ENCODE measurements around the gene GRAP.

Gene GRAP

DNA sequence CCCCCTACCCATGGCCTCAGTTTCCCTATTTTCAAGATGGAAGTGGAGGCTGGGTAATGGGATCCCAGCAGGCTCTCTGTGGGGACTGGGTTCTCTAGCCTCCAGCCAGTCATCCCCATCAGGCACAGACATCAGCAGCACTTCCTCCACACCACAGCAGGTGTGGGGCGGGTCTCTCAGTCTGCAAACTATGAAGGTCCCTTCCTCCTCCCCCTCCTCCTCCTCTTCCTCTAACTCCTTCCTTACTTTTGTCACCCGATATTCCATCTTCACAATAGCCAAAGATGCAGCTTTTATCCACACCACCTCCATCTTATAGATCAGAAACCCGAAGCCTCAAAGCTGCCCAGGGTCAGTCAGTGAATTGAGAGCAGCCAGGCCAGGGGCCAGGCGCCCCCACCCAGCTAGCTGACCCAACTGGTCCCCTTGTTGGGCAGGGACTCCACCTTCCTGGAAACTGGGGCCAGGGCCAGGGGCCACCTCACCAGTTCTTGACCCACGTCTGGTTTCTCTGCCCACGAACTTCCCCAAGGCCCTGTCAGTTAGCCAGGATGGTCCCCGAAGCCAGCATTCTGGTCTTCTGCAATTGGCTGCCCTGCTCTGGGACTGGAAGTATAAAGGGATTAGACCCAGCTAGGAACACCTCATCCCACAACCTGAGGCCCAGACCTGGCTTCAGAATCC, 44.7 kb downstream of the GRAP start:
- TF ChIP-seq, protein P1, sequence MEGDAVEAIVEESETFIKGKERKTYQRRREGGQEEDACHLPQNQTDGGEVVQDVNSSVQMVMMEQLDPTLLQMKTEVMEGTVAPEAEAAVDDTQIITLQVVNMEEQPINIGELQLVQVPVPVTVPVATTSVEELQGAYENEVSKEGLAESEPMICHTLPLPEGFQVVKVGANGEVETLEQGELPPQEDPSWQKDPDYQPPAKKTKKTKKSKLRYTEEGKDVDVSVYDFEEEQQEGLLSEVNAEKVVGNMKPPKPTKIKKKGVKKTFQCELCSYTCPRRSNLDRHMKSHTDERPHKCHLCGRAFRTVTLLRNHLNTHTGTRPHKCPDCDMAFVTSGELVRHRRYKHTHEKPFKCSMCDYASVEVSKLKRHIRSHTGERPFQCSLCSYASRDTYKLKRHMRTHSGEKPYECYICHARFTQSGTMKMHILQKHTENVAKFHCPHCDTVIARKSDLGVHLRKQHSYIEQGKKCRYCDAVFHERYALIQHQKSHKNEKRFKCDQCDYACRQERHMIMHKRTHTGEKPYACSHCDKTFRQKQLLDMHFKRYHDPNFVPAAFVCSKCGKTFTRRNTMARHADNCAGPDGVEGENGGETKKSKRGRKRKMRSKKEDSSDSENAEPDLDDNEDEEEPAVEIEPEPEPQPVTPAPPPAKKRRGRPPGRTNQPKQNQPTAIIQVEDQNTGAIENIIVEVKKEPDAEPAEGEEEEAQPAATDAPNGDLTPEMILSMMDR (IDR thresholded peaks at IDR 0.05; ENCODE audit: extremely low read depth, missing control alignments), result no peak
- DNase-seq (ENCODE audit: low spot score), result no peak

DNA sequence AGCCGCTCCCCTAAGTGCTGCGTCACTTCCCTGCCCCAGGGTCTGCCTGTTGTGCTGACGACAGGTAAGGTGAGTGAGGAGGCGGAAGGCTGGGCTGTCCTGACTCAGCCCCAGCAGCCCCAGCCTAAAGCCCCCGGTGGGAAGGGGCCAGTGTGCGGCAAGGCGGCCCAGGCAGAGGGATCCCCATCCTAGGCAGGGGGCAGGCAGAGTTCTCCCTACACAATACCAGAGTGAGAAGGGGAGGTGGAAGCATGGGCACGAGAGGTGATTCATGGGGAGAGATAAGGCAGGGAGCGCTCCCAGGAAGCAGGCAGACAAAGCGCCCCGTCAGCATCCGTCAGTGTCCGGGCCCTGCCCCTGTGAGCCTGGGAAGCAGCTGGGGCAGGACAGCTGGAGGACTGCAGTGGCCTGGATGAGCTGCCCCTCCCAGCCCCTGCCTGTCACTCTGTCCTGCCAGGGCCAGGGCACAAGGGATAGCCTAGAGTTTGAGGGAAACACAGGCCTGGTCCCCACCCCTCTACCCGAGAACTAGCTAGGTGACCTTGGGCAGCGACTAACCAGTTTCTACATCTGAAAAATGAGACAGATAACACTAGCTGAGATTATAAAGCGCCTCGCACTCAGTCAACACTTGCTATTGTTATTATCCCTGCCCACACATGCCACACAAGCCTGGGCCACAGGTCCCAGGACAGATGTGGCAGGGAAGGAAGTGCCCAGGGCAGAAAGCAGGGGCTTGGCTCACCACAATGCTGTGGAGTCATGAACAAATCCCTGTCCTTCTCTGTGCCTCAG, 46.0 kb downstream of the GRAP start:
- DNase-seq (ENCODE audit: low spot score), result no peak
- TF ChIP-seq, protein P1 (IDR thresholded peaks at IDR 0.05; ENCODE audit: extremely low read depth, missing control alignments), result no peak

DNA sequence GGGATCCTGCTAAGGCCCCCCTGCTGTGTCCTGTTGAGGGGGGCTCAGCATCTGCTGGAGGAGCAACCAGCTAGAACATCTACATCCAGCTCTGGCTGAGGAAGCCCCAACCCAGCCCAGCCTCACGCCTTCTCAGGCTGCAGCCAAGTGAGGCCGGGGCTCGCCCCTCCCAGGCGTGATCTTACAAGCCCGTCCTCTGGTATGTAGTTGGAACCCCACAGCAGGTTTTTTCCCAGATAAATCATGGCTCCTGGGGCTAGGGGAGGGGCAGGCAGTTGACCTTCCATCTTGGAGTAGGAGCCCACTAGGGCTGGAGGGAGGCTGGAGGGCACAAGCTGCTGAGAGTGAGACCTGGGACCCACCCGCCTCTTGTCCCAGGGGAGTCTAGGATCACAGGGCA, 46.8 kb downstream of the GRAP start:
- TF ChIP-seq, protein P1 (IDR thresholded peaks at IDR 0.05; ENCODE audit: extremely low read depth, missing control alignments), result no peak
- DNase-seq (ENCODE audit: low spot score), result no peak

DNA sequence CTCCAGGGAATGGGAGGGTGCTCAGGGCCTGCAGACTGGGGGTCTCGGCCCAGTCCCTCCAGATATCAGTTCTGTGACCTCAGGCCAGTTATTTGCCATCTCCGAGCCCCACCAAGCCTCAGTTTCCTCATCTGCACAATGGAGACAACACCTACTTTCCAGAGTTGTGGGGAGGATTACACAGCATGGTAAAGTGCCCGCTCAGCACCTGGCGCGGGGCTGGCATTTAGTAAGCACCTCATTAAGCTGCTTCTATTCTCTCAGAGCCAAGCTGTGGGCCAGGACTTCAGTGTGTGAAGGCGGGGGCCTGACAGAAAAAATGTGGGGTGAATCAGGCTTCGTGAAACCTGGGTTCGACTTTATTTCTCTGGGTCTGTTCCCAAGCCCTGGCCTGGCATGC, 47.4 kb downstream of the GRAP start:
- TF ChIP-seq, protein P1 (IDR thresholded peaks at IDR 0.05; ENCODE audit: extremely low read depth, missing control alignments), result no peak
- DNase-seq (ENCODE audit: low spot score), result no peak

DNA sequence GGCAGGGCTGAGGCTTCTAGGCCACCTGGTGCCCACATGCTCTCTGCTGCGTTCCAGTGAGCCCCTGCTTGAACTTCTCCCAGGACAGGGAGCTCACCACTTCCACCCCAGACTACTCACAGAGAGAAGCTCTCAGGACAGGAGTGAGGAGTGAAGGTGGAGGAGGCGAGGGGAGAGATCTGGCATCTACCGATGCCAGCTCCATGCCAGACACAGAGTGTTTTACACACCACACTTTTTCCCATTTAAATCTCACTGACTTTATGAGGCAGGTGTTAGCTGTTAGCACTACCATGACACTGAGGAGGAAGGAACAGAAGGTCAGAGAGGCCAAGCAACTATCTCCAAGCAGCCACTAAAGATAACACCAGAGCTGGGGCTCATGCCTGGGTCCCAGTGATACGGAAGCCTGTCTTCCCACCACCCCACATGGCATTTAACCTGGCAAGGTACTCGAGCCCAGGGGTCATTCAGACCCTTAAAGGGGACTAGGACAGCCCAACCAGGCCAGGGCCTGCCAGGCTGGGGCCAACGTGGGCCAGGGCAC, 49.0 kb downstream of the GRAP start:
- TF ChIP-seq, protein P1 (IDR thresholded peaks at IDR 0.05; ENCODE audit: extremely low read depth, missing control alignments), result no peak
- DNase-seq (ENCODE audit: low spot score), result no peak

DNA sequence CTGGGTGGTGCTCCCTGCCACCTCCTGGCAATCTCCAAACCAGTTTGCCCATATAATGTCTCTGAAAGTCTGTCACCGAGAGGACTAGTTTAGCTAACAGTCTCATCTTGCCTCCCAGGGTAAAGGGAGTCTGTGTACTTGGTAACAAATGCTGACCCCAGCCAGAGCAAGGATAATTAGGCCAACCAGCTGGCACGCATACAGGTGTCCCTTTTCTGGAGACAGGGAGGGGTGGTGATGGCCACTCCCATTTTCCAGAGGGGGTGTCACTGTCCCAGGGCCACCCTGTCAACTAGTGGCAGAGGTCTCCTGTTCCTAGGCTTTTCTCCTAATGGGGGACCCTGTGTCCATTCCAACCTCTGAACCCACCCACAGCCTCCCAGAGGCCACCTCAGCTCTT, 50.3 kb downstream of the GRAP start:
- DNase-seq (ENCODE audit: low spot score), result no peak
- TF ChIP-seq, protein P1 (IDR thresholded peaks at IDR 0.05; ENCODE audit: extremely low read depth, missing control alignments), result no peak

DNA sequence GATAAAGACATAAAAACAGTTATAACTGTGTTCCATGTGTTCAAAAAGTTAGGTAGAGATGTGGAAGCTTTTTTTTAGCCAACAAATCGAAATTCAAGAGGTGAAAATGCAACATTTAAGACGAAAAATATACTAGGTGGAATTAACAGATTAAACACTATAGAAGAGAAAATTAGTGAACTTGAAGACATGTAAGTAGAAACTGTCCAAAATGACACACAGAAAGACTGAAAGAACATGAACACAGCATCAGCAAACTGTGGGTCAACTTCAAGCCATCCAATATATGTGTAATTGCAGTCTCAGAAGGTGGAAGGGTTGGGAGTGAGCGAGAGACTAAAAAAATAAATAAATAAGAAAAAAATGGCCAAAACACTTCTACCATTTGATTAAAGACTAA, 51.5 kb downstream of the GRAP start:
- TF ChIP-seq, protein P1 (IDR thresholded peaks at IDR 0.05; ENCODE audit: extremely low read depth, missing control alignments), result no peak
- no peak for DNase-seq (ENCODE audit: low spot score)
